SK-N-MC (cell line): ENCODE data around the gene KDM3B.

Experiments used
- EZH2 ChIP-seq: fragments of 200-600 bp; sonication (generic); IDR thresholded peaks from one replicate; pipeline ENCODE4 v1.6.1; 2017; ENCODE audit warnings: antibody characterized with exemption
- FOXP2 ChIP-seq: optimal IDR thresholded peaks from 2 replicates; pipeline ENCODE3; 2011; ENCODE audit warnings: mild to moderate bottlenecking, moderate library complexity; ENCODE audit not compliant: insufficient read depth; ENCODE audit errors: extremely low read length, control extremely low read depth
- POLR2AphosphoS5 ChIP-seq: IDR thresholded peaks from 2 replicates; pipeline ENCODE4 v1.6.1; 2012; ENCODE audit warnings: mild to moderate bottlenecking, low read depth, low read length, borderline replicate concordance

DNA sequence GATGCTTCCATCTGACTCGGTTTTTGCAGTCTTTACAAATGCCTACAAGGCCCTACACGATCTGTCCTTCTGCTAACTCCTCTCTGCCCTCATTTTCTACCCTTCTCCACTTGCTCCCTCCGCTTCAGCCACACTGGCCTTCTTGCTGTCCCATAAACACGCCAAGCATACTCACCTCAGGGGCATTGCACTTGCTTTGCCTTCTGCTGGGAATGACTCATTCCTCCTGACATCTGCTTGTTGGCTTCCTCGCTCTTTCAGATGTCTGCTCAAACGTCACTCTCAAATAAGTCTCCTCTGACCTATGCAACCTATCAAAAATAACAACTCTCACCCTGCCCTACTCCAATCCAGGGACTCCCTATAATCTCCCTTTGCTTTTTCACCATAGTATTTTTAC is 49.1 kb upstream of the KDM3B start:
- TF ChIP-seq EZH2 (no peak), POLR2AphosphoS5 (no peak), FOXP2 (no peak)
